Colonic mucosa (tissue), 4 donors: ENCODE measurements around the gene CLSTN1. TPM values are rescaled to one million over a fixed set of nuclear protein-coding genes. Genes with fewer than 3 reads are reported as not detected.

ENCODE experiments used
- DNase-seq: peaks from one replicate; pipeline ENCODE4 v3.0.0-alpha.2; 2020
- H3K27ac ChIP-seq: fragments of 200-600 bp; one replicate; pipeline ENCODE4 v1.8.0; 2021
- H3K27me3 ChIP-seq: fragments of 200-600 bp; one replicate; pipeline ENCODE4 v1.8.0; 2021
- H3K36me3 ChIP-seq: fragments of 200-600 bp; one replicate; pipeline ENCODE4 v1.8.0; 2021
- H3K4me1 ChIP-seq: fragments of 200-600 bp; one replicate; pipeline ENCODE4 v1.8.0; 2021; ENCODE audit warnings: mild to moderate bottlenecking
- H3K4me3 ChIP-seq: fragments of 200-600 bp; one replicate; pipeline ENCODE4 v1.8.0; 2021
- H3K9ac ChIP-seq, 2 donors: one replicate each; pipeline ENCODE4 v1.7.0; 2013; ENCODE audit warnings: control low read depth in 2 of 2, low read depth in 2 of 2, low read length in 2 of 2
- H3K9me3 ChIP-seq: fragments of 200-600 bp; one replicate; pipeline ENCODE4 v1.8.0; 2021
- CTCF ChIP-seq: fragments of 200-600 bp; IDR thresholded peaks from one replicate; pipeline ENCODE4 v1.8.0; 2022; ENCODE audit warnings: antibody characterized with exemption, mild to moderate bottlenecking
- intact Hi-C: fragments of 100-400 bp; cut with DNase I; formaldehyde crosslinking; loops from one replicate; pipeline ENCODE4 v1.14.1; 2022
- total RNA-seq, 2 donors: library from RNA; stranded (reverse); fragmentation: NEBNext Ultra II Directional in 1 of 2; extraction: Animal tissue kit (Norgen Biotek cat#: 25700) in 1 of 2; gene quantifications; one replicate each; pipeline ENCODE4 v1.2.1, GENCODE V29; 2021
- donor health status: healthy.
- donor health status: DM: no; HTN: no; CAD: no.
- donor health status: DM: no; HTN: no; CAD: no.

CLSTN1 gene
- total RNA-seq, result 100 to 1,000 TPM; 215 to 226 TPM

- Histone ChIP-seq H3K4me3 (peak within 1 kb of the TSS; percentile 86), H3K9me3 (no peaks in the 10 kb centered on the region), H3K4me1 (peaks cover 18% of the 10 kb centered on the region), H3K27ac (peak within 1 kb of the TSS; percentile 97), H3K36me3 (no peaks in the 10 kb centered on the region), H3K27me3 (no peaks in the 10 kb centered on the region), H3K9ac (peak within 1 kb of the TSS; percentile 93 to 96)
- intact Hi-C loops, result no loop called here
- no peak for TF ChIP-seq CTCF
- peak; percentile 94 for DNase-seq
These were observed at the start of gene CLSTN1 for GRCh38 chr1:9823943-9824701. Gene CLSTN1 (minus strand): TSS chr1:9823965. CDS start chr1:9823733, 232 bp downstream.

GRCh38 chr1:9873385-9873784 lies 49.6 kb upstream of the CLSTN1 start:
- Histone ChIP-seq H3K4me3 (no peak overlapping the region), H3K27me3 (no peaks in the 10 kb centered on the region), H3K36me3 (no peaks in the 10 kb centered on the region), H3K9me3 (no peaks in the 10 kb centered on the region), H3K9ac (no peak overlapping the region), H3K27ac (no peak overlapping the region), H3K4me1 (no peaks in the 10 kb centered on the region)
- no peak for TF ChIP-seq CTCF
- no peak for DNase-seq
- intact Hi-C loops, result loop anchor here (10.0 kb wide), 1 partner anchor 281 kb away; no protein-coding TSS in a partner anchor

GRCh38 chr1:9872430-9873165 lies 48.8 kb upstream of the CLSTN1 start:
- no peaks in the 10 kb centered on the region for H3K9me3 ChIP-seq
- H3K9ac ChIP-seq, result no peak overlapping the region
- no peaks in the 10 kb centered on the region for H3K4me1 ChIP-seq
- no peak for DNase-seq
- H3K27ac ChIP-seq, result no peak overlapping the region
- no peak for TF ChIP-seq CTCF
- H3K4me3 ChIP-seq, result no peak overlapping the region
- no peaks in the 10 kb centered on the region for H3K27me3 ChIP-seq
- H3K36me3 ChIP-seq, result no peaks in the 10 kb centered on the region
- intact Hi-C loops, result loop anchor here (10.0 kb wide), 1 partner anchor 282 kb away; no protein-coding TSS in a partner anchor

GRCh38 chr1:9871707-9872425 lies 48.1 kb upstream of the CLSTN1 start:
- Histone ChIP-seq H3K27ac (no peak overlapping the region), H3K4me1 (no peaks in the 10 kb centered on the region), H3K27me3 (no peaks in the 10 kb centered on the region), H3K36me3 (no peaks in the 10 kb centered on the region), H3K4me3 (no peak overlapping the region), H3K9ac (no peak overlapping the region), H3K9me3 (no peaks in the 10 kb centered on the region)
- TF ChIP-seq CTCF, result no peak
- no peak for DNase-seq
- intact Hi-C loops, result loop anchor here (10.0 kb wide), 1 partner anchor 283 kb away; no protein-coding TSS in a partner anchor

GRCh38 chr1:9871021-9871420 lies 47.3 kb upstream of the CLSTN1 start:
- H3K9ac ChIP-seq, result no peak overlapping the region
- no peak for DNase-seq
- H3K9me3 ChIP-seq, result no peaks in the 10 kb centered on the region
- no peak overlapping the region for H3K4me3 ChIP-seq
- no peaks in the 10 kb centered on the region for H3K27me3 ChIP-seq
- no peak for TF ChIP-seq CTCF
- no peak overlapping the region for H3K27ac ChIP-seq
- no peaks in the 10 kb centered on the region for H3K4me1 ChIP-seq
- intact Hi-C loops, result loop anchor here (10.0 kb wide), 1 partner anchor 284 kb away; no protein-coding TSS in a partner anchor
- H3K36me3 ChIP-seq, result no peaks in the 10 kb centered on the region
